GM12874 (cell line): ENCODE measurements around the gene RHBDL3.

Experiments used
- TF ChIP-seq, protein P1 (sequence below): IDR thresholded peaks from 2 replicates; pipeline ENCODE4 v1.5.1; 2011; ENCODE audit warnings: low read depth, mild to moderate bottlenecking, control low read depth, low read length, moderate library complexity; ENCODE audit not compliant: insufficient read depth

The RHBDL3 gene

DNA sequence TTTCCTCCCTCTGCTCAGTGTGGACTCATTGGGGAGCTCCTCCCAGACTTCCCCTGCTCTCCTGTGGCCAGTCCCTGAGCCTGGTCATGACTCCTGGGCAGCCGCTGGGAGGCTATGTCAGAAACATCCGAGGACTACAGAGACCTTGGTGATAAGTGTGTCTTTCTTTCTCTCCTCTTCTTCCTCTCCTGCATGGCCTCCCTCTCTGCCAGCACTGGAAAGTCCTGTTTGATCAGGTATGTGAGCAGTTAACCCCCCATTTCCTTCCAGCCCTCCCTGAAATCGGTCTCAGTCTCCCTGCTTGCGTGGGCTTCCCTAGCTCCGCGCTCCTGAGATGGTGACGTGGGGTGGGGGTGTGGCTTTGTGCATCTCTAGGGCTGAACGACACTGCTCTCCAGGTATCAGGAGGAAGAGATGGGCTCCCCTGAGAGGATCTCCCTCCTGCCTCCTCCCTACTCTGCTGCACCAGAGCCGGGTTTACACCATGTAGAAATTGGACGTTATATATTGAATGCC, 2.1 kb downstream of the RHBDL3 start:
- TF ChIP-seq, protein P1, sequence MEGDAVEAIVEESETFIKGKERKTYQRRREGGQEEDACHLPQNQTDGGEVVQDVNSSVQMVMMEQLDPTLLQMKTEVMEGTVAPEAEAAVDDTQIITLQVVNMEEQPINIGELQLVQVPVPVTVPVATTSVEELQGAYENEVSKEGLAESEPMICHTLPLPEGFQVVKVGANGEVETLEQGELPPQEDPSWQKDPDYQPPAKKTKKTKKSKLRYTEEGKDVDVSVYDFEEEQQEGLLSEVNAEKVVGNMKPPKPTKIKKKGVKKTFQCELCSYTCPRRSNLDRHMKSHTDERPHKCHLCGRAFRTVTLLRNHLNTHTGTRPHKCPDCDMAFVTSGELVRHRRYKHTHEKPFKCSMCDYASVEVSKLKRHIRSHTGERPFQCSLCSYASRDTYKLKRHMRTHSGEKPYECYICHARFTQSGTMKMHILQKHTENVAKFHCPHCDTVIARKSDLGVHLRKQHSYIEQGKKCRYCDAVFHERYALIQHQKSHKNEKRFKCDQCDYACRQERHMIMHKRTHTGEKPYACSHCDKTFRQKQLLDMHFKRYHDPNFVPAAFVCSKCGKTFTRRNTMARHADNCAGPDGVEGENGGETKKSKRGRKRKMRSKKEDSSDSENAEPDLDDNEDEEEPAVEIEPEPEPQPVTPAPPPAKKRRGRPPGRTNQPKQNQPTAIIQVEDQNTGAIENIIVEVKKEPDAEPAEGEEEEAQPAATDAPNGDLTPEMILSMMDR = no peak

DNA sequence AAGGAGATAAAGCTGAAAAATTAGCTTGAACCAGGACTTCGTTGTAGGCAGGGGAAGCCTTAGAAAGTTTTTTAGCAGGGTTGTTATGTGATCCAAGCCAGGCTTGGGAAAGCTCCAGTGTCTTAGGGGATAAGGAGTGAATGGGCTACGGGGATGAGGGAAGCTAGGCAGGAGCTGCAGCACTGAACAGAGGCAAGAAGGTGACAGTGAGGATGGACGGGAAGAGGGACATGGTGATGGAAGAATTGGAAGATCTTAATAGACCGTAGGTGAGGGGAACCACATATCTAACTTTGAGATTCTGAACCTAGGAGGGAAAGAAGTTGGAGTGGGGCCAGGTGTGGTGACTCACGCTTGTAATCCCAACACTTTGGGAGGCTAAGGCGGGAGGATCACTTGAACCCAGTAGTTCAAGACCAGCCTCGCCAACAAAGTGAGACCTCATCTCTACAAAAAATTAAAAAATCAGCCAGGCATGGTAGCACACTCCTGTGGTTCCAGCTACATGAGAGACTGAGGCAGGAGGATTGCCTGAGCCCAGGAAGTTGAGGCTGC, 3.2 kb downstream of the RHBDL3 start:
- TF ChIP-seq, protein P1 = no peak

DNA sequence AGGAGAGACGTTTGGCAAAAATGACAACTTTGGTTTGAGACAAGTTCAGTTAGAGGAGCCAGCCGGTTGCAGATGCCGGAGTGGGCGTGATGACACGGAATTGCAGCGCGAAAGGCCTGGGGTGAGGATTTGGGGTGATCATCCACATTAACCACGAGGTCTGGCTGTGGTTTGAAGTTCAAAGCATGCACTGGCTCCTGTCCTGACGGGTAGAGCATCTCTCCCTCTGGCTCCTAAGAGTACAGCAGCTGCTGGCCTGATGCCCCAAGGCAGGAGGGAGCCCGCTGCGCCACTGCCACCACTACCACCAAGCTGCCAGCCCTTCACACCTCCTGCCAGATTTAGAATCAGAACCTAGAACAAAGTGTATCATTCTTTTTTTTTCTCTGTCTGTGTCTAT, 3.7 kb downstream of the RHBDL3 start:
- TF ChIP-seq, protein P1 = no peak

DNA sequence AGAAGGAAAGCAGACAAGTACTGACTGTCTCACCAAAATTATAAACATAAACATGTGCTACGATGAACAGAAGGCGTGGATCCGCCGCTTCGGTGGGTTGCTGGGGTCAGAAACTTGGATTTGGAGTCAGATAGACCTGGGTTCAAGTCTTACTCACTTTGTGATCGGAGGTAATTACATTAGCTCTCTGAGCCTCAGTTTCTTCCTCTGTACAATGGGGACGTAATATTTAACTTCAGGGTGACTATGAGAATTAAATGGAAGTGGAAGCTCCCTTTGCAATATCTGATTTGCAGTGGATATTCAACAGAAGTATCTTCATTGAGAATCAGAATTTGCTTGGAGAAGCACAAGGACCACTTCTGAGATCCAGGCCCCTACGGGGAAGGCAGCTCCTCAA, 6.2 kb downstream of the RHBDL3 start:
- TF ChIP-seq, protein P1 = no peak

DNA sequence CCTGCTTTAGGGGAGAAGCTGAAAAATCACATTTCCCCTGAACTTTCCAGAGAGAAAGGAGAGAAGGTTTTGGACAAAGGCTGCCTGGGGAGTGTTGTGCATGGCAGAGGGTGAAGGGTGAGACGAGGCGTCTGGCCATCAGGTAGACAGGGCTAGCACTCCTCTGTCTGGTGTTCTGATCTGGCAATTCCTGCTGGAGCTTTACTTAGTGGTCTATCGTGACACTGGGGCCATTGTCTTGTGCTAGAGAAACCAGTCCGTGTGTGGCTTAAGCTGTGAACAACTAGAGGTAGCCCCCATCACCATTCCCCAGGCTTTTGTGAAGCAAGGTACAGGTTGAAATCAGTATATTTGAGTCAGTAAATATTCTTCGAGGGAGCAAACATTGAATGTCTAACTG, 8.5 kb downstream of the RHBDL3 start:
- TF ChIP-seq, protein P1 = no peak

DNA sequence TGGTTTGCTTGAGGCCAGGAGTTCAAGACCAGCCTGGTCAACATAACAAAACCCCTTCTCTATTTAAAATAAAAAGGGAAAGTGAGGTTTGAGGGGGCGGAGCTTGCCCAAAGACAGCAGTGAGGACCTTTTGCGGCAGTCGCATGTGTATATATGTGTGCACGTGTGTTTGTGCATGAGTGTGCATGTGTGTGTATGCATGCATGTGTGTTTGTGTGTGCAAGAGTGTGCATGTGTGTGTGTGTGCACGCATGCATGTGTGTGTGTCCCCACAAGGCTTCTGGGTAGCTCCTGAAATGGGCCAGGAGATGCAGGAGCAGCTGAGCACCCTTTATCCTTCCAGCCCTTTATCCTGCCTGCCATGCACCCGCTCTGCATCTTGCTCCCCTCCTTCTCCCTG, 9.0 kb downstream of the RHBDL3 start:
- TF ChIP-seq, protein P1 = no peak

DNA sequence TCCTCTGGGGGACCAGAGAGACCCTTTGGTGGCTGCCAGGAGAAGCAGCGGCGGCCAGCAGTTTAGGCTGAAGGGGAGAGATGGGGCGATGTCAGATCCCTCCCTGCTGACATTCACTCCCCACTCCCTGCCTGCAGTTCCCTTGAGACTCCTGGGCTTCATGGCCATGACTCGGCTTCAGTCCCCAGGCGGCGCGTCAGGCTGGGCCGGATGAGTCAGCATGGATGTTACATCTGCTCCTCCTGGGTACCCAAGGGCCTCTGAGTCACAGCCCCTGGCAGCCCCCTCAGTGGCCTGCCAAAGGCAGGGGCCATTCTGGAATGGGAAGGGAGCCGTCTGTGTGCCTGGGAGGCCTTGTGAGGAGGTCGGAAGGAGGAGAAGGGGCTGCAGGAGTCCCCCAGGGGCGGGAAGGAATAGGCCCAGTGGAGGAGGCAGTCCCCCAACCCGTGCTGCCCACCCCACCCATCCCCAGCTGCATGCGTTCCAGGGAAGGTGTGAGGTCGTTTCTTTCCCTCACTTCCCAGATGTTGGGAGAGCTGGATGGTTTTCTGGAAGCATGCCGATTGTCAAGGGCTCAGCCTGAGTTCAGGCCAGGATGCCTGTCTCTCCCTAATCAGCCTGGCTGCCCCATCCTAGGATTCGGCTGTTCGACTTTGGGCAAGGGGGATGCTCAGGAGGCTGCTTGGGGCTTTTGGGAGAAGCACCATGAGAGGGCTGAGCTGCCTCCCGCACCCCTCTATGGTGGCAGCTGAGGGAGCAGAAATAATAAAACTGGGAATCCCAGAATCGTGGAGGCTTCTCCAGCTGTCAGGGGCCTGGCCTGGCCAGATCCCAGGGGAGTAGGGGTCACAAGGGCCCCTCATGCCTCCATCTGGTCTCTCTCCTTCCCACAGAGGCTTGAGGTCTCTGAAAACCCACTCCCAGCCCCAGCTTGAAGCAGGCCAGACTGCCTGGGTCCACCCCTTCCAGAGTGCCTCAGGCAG, 9.7 kb downstream of the RHBDL3 start:
- TF ChIP-seq, protein P1 = no peak
